Stimulated activated CD8-positive, alpha-beta memory T cell treated with anti-CD3 and anti-CD28 coated beads, Interleukin-15, amount 100 ng/mL, for 48 hours (primary cell): Measurements from ENCODE around the gene TBC1D3.
"Not testable (repeated sequence)": the region's sequence is repeated elsewhere in the genome, so short reads cannot be mapped to it uniquely, and the experiment has no call there.

ENCODE experiments used
- DNase-seq, 2 donors: peaks; one replicate each; pipeline ENCODE4 v3.0.0-alpha.2; 2020; ENCODE audit warnings: low read depth in 2 of 2

Gene TBC1D3

DNA sequence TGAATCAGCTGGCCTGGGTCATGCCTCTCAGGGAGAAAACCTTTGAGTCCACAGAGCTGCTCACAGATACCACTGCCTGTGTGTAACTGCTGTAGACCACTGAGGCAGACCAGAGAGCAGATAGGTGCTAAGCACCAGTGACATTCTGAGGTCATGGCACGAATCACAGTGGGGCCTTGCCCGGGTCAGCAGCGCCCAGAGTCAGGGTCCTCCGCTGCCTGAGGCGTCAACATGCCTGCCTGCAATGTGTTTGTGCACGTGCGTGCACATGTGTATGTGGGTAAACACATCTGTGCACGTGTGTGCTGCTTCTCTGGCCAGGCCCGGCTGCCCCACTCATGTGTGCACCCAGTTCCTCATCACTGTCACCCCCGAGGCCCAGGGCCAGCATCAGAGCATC, at the start of gene TBC1D3:
Gene TBC1D3, minus strand, starts transcription at position 101 of the 400 bp plus-strand sequence. CDS start 1,526 bp downstream, outside the sequence.
- not testable (repeated sequence) for DNase-seq

DNA sequence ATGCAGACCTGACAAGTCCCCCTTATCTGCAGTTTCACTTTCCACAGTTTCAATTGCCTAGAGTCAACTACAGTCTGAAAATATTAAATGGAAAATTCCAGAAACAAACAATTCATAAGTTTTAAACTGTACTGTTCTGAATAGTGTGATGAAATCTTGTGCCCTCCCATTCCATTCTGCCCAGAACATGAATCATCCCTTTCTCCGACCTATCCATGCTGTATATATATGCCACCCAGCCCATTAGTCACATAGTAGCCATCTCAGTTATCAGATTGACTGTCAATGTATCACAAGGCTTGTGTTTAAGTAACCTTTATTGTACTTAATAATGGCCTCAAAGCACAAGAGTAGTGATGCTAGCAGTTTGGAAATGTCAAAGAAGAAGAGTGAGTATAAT, 40.4 kb upstream of the TBC1D3 start:
- not testable (repeated sequence) for DNase-seq

- DNase-seq = not testable (repeated sequence)
Observed at GRCh38 chr17:38225844-38226495, 33.6 kb upstream of the TBC1D3 start.

DNA sequence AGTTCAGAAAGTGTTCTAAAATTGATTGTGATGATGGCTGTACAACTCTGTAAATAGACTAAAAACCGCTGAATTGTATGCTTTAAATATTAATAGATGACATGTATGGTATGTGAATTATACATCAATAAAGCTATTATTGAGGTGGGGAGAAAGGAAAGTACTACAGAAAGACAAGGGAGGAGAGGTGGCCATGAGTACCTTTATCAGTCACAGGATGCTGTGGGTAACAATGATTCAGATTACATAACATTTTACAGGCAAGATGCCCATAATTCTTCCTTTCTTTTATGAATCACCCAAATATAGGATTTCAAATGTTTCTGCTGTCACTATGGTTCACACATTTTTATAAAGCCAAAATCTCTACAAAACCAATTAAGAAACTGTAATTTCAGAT, 28.5 kb upstream of the TBC1D3 start:
- not testable (repeated sequence) for DNase-seq

GRCh38 chr17:38200271-38200670, 7.9 kb upstream of the TBC1D3 start:
- DNase-seq = not testable (repeated sequence)

- DNase-seq = not testable (repeated sequence)
Observed at GRCh38 chr17:38134860-38135259, 57.5 kb downstream of the TBC1D3 start.
